HL-60/S4 treated with retinoic acid at 250 ng/mL for 4 days and 3 days (cell line): Measurements from ENCODE around the gene DAD1.

Experiments
- in situ Hi-C: fragments of 300-500 bp; cut with MboI; formaldehyde crosslinking; loops from 2 replicates; pipeline ENCODE4 v1.7.0; 2022; ENCODE audit warnings: low sequenced_read_pairs

Gene DAD1

GRCh38 chr14:22522466-22522957, 66.5 kb downstream of the DAD1 start:
- in situ Hi-C loops: no loop called here

GRCh38 chr14:22521449-22522239, 67.4 kb downstream of the DAD1 start:
- in situ Hi-C loops: no loop called here

GRCh38 chr14:22520796-22521195, 68.2 kb downstream of the DAD1 start:
- in situ Hi-C loops: no loop called here

GRCh38 chr14:22519877-22520685, 68.9 kb downstream of the DAD1 start:
- in situ Hi-C loops: no loop called here

GRCh38 chr14:22518073-22518472, 71.0 kb downstream of the DAD1 start:
- in situ Hi-C loops: no loop called here

- in situ Hi-C loops: no loop called here
Observed at GRCh38 chr14:22517117-22517720, 71.8 kb downstream of the DAD1 start.

- in situ Hi-C loops: no loop called here
Observed at GRCh38 chr14:22515929-22516328, 73.1 kb downstream of the DAD1 start.
